Muscle of arm (tissue), 14 donors: ENCODE results near the gene UBA1. TPM values are rescaled to one million over a fixed set of nuclear protein-coding genes. Genes with fewer than 3 reads are reported as not detected.
A peak's percentile ranks its signal among the peaks of the same experiment; 100 is the strongest.

Source experiments
- DNase-seq: peaks from one replicate; pipeline ENCODE4 v3.0.0-alpha.2; 2013
- long read RNA-seq, 11 donors: transcript quantifications; one replicate each; lab custom pipeline, GENCODE V29; 2026
- polyA plus RNA-seq, 12 donors: library from polyadenylated mRNA; unstranded; fragments of 120-200 nt; gene quantifications; one replicate each; pipeline ENCODE4 v1.2.1, GENCODE V29; 2013; ENCODE audit not compliant: insufficient read length in 12 of 12

The UBA1 gene
- polyA plus RNA-seq = 100 to 1,000 TPM in 11 of 12 donors, not detected in 1; 106 to 174 (median 130) TPM
- long read RNA-seq, donor 1, transcript UBA1-201 (26 exons, 3,559 nt) = major isoform, 5 of 63 reads
- long read RNA-seq, donor 1, partial matches to known transcripts = 56 of 63 reads
- long read RNA-seq, donor 1, other reads (novel, unspliced or antisense) = 0 of 63 reads
- long read RNA-seq, donor 2, transcript UBA1-201 (26 exons, 3,559 nt) = major isoform, 6 of 22 reads
- long read RNA-seq, donor 2, partial matches to known transcripts = 14 of 22 reads
- long read RNA-seq, donor 2, other reads (novel, unspliced or antisense) = 0 of 22 reads
- long read RNA-seq, donor 3, transcript UBA1-201 (26 exons, 3,559 nt) = major isoform, 5 of 30 reads
- long read RNA-seq, donor 3, partial matches to known transcripts = 20 of 30 reads
- long read RNA-seq, donor 3, other reads (novel, unspliced or antisense) = 0 of 30 reads
- long read RNA-seq, donor 4, partial matches to known transcripts = 22 of 22 reads
- long read RNA-seq, donor 4, other reads (novel, unspliced or antisense) = 0 of 22 reads
- long read RNA-seq, donor 5, transcript UBA1-201 (26 exons, 3,559 nt) = major isoform, 6 of 64 reads
- long read RNA-seq, donor 5, partial matches to known transcripts = 55 of 64 reads
- long read RNA-seq, donor 5, other reads (novel, unspliced or antisense) = 0 of 64 reads
- long read RNA-seq, donor 6, partial matches to known transcripts = 20 of 25 reads
- long read RNA-seq, donor 6, other reads (novel, unspliced or antisense) = 0 of 25 reads
- long read RNA-seq, donor 7, partial matches to known transcripts = 22 of 26 reads
- long read RNA-seq, donor 7, other reads (novel, unspliced or antisense) = 0 of 26 reads
- long read RNA-seq, donor 8, transcript UBA1-201 (26 exons, 3,559 nt) = major isoform, 9 of 92 reads
- long read RNA-seq, donor 8, partial matches to known transcripts = 79 of 92 reads
- long read RNA-seq, donor 8, other reads (novel, unspliced or antisense) = 0 of 92 reads
- long read RNA-seq, donor 9, partial matches to known transcripts = 24 of 28 reads
- long read RNA-seq, donor 9, other reads (novel, unspliced or antisense) = 0 of 28 reads
- long read RNA-seq, donor 10, transcript UBA1-201 (26 exons, 3,559 nt) = major isoform, 7 of 62 reads
- long read RNA-seq, donor 10, partial matches to known transcripts = 54 of 62 reads
- long read RNA-seq, donor 10, other reads (novel, unspliced or antisense) = 0 of 62 reads
- long read RNA-seq, donor 11, transcript UBA1-201 (26 exons, 3,559 nt) = major isoform, 5 of 27 reads
- long read RNA-seq, donor 11, partial matches to known transcripts = 22 of 27 reads
- long read RNA-seq, donor 11, other reads (novel, unspliced or antisense) = 0 of 27 reads

DNA sequence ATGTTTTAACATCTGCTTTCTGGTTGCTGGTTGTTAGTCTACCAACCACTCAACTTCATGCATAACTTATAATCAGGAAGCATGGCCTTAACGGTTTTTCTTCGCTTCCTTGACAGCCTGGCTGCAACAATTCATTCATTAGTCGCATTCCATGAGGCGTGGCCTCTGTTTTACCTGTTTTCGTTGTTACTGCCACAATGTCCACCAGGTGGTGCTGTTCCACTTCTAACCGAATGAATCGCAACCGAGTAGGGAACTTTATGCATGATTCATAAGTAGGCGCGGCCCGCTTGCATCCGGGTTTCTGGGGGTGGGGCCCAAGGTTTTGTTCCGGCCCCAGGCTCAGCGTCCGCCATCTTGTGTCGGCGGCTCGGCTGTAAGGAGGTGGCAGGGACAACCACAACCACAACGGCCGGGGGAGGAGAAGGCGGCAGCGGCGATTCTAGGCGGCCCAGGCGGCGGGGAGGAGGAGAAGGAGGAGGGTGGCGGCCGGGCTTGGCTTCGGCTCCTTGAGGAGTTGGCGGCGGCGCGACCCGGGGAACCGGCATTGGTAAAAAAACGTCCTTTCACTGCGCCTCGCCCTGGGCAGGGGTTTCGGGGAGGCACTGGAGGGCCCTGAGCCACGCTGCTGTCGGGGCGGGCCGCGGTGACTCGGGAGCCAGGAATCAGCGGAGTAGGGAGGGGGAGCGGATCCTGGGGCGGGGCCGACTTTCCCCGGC, at the start of gene UBA1:
UBA1 (plus strand) TSS at position 355 of the 719 bp plus-strand sequence. CDS start 4,974 bp downstream, outside the sequence.
- peak; percentile 97 for DNase-seq

DNA sequence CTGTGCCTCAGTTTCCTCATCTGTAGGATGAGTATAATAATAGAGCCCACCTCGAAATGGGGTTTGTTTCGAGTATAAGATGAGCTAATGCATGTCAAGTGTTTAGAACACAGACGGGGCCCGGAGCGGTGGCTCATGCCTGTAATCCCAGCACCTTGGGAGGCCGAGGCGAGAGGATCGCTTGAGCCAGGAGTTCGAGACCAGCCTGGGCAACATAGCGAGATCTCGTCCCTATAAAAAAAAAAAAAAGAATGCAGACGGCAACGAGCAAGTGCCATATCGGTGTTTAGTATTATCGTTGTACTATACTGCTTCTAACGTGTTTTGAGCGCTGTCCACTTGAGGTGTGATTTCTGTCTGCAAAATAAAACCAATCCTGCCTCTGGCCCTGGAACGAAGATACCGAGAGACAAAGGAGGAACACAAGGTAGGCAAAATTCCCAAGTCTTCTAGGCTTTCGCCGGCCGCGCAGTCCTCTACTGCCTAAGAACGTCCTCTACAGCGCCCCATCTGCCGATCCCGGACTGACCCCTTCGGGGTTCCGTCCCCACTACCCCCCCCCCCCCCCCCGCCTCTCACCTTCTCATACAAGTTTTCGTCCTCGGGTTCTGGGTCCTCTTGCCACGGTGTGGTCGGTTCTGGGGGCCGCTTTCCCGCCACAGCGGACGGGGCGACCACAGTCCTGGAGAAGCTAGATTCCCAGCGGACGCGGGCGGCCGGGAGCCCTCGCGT, 49.6 kb upstream of the UBA1 start:
- DNase-seq = no peak

GRCh38 chrX:47144626-47145394, 48.8 kb upstream of the UBA1 start, which contains the start of the genes NDUFB11 and RBM10:
Gene NDUFB11, minus strand, starts transcription at chrX:47144702. Its CDS starts 23 bp downstream, at chrX:47144679.
Gene RBM10, plus strand, starts transcription at chrX:47145221. Its CDS starts 2,261 bp downstream, at chrX:47147482.
- peak; percentile 91 for DNase-seq

DNA sequence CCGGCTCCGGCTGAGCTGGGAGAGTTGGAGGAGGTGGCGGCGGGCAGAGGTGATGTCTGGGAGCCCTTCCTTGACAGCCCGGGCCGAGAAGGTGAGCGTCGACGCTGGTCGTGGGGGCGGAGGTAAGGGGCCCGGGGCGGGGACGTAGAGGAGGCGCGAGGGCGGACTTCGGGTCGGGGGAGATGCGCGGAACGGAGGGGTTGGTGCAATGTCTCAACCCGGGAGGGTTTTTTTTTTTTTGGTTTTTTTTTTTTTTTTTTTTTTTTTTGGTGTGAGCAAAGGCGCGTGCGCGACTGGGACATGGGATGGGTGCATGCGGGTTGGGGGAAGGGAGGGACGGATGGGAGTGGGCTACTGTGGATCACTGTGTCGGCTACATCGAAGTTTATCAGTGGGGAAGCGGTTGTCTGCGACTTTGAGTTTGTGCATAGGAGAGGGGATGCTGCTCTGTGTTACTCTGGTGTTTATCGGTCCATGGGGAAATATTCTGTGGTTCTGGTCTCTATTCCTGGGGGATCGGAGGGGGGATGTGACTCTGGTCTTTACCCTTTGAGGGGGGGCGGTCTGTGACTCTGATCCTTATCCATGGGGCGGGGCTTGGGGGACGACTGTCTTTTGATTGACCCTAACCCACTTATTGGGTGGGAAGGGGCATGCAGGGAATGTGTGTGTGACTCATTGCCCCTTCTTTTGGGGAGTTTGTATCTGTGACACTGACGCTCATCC, 48.1 kb upstream of the UBA1 start:
- no peak for DNase-seq

DNA sequence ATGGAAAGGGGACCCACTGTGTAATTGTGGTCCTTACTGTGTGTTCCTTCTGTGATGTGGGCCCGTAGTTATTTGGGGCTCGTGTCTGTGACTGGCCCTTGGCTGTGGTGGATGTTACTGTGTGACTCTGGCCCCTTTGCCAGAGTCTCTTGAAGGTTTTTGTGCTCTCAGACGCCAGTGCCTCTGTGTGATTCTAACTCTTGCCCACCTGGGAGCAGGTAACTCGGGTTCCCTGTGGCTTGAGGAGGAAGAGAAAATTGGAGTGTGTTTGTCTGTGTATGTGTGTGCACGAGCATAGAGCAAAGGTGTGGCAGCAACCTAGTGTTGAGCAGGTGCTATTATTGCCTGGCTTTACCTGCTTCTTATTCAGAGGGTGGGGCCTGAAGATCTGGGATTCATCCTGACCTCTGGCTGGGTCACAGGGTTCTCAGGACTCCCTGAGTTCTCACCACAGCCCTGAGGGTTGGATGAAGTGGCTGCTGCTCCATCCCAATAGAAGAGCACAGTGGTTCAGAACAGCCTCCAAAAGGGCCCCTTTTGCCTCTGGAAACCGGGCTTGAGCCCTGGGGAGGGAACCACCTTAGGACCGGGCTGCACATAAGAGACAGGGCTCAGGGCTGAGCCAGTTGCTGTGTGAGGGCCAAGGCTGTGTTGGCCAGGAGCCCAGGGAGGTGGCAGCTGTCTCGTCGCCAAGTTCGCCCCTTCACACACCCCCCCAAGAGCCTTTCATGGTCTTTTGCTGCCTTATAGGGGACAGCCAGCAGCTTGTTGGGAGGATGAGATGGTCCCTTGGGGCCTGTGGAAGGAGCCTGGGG, 47.3 kb upstream of the UBA1 start:
- DNase-seq = no peak

GRCh38 chrX:47146936-47147859, 46.4 kb upstream of the UBA1 start:
- DNase-seq = no peak

DNA sequence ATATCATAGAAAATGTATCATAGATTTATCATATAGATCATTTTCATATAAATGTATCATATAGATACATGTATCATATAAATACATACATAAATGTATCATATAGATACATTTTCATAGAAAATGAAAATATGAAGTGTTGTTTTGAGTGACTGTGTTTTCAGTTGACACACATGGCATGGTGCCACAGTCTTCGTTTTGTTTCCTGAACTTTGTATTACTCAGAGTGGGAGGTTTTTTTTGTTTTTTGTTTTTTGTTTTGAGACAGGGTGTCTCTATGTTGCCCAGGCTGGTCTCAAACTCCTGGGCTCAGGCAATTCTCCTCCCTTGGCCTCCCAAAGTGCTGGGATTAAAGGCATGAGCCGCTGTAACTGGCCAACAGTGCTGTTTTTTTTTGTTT, 44.7 kb upstream of the UBA1 start:
- DNase-seq = no peak

DNA sequence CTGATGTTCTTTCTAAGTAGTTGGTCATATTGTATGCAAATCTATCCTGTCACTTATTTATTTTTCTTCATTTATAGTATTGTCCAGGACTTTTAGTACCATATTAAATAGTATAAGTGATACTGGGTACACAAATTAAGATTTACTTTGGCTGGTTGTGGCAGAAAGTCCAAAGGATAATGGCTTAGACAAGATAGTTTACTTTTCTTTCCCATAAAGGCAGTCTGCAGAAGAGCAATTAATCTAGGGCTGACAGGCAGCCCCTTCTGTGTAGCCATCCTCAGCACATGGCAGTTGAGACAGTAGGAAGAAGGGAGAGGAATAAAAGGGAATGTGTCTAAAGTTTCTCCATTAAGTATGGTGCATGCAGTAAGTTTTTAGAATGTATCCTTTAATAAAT, 42.2 kb upstream of the UBA1 start:
- no peak for DNase-seq

DNA sequence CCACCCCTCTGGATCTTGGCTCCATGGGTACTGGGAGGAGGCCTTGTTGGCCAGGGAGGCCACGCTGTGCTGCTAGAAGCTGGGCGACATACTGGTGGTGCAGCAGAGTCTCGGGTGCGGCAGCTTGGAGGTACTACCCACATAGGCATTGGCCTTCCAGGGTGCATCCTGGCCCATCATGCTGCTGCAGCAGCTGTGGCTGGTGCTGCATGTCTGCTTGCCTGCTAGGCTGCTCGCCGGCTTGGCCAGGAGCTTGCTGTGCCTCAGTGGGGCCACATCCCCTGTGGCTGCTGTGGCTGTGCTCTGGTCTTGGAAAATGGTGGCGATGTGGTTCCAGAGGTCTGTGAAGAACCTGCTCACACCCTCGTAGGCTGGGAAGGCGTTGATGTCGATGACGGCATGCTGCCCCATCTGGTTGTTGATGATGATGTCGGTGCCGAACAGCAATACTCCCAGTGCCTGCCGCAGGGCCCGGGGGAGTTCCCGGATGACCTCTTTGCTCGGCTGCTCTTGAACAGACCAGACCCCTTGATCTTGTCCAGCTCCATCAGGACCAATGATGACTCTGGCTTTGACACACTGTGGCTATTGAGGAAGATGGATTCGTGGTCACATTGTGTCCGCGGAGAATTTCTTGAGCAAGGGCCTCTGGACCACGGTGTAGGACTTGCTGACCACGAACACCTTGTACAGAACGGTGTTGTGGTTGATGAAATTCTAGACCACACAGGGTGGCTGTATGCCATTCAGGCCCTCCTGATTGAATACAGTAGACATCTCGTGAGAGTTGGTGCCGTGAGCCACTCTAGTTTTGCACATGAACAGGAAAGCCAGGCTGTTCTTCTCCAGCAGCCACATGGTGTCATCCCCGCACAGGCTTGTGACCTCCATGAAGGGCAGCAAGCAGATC, 36.8 kb upstream of the UBA1 start:
- DNase-seq = no peak

DNA sequence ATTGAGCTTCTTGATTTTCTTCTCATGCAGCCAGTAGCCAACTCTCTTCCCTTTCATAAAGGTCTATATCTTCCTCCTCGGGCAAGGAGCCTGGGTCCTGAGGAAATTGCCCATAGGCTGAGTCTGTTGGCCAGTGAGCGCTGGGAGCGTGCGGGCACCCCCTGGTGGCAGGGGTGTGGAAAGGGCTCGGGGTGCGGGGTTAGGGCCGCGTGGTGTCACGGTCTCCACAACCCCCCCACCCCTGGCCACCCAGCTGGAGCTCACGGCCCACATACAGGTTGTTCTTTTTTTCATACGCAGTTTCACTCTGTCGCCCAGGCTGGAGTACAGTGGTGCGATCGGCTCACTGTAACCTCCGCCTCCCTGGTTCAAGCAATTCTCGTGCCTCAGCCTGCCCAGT, 35.5 kb upstream of the UBA1 start:
- DNase-seq = no peak

DNA sequence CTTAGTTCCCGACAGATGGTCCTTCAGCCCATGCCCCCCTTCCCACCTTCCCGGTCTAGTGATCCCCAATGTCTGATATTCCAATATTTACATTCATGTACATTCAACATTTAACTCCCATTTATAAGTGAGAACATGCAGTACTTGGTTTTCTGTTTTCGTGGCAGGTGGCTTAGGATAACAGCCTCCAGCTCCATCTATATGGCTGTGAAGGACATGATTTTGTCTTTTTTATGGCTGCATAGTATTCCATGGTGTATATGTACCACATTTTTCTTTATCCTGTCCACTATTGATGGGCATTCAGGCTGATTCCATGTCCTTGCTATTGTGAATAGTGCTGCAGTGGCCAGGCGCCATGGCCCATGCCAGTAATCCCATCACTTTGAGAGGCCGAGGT, 34.8 kb upstream of the UBA1 start:
- DNase-seq = no peak

DNA sequence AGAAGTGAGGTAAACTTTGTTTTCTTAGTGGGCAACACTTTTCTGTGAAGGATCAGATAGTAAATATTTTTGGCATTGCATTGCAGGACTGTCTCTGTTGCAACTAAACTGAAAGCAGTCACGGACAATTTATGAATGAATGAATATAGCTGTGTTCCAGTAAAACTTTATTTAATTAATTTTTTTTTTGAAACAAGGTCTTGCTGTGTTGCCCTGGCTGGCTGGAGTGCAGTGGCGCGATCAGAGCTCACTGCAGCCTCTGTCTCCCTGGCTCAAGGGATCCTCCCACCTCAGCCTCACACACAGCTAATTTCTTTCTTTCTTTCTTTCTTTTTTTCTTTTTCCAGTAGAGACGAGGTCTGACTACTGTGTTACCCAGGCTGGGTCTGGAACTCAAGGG, 32.8 kb upstream of the UBA1 start:
- no peak for DNase-seq

DNA sequence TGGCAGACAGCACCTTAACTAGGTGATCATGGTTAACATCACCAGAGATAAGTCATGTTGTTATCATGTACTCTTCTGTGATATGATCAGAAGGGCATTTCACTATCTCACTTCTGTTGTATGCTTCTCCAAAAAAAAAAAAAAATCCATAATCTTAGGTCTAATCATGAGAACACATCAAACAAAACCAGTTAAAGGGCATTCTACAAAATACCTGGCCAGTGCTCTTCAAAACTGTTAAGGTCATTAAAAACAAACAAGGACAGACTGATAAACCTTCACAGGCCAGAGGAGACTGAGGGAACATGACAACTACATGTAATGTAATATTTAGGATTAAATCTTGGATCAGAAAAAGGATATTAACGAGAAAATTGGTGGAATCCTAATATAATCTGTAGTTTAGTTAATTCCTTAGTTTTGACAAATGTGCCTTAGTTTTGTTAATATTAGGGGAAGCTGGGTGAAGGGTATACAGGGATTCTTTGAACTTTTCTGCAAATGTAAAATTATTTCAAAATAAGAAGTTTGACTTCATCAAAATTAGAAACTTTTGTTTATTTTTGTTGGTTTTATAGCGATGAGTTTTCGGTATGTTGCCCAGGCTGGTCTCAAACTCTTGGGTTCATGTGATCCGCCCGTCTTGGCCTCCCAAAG, 30.6 kb upstream of the UBA1 start:
- no peak for DNase-seq

- DNase-seq = no peak
Observed at GRCh38 chrX:47164420-47164819, 29.2 kb upstream of the UBA1 start.

GRCh38 chrX:47166126-47166525, 27.5 kb upstream of the UBA1 start:
- DNase-seq = no peak
